ENCODE results near the gene LILRA6.

DNA sequence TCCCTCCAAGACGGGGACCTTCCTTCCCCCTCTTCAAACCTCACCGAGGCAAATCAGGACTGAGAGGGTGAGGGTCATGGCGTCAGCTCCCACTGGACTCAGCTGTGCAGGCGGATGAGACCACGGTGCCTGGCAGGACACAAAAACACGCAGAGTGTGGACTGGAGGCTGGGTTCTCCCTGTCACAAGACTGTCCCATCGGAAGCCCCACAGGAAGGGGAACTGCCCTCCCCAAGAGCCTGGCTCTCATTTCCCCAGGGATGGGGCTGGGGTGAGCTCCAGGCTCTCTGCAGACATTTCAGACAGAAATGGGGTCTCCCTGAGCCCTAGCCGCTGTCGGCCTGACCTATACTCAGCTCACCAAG, 14.5 kb upstream of the LILRA6 start, which contains the start of gene LILRB5:
- TF ChIP-seq, protein P1, sequence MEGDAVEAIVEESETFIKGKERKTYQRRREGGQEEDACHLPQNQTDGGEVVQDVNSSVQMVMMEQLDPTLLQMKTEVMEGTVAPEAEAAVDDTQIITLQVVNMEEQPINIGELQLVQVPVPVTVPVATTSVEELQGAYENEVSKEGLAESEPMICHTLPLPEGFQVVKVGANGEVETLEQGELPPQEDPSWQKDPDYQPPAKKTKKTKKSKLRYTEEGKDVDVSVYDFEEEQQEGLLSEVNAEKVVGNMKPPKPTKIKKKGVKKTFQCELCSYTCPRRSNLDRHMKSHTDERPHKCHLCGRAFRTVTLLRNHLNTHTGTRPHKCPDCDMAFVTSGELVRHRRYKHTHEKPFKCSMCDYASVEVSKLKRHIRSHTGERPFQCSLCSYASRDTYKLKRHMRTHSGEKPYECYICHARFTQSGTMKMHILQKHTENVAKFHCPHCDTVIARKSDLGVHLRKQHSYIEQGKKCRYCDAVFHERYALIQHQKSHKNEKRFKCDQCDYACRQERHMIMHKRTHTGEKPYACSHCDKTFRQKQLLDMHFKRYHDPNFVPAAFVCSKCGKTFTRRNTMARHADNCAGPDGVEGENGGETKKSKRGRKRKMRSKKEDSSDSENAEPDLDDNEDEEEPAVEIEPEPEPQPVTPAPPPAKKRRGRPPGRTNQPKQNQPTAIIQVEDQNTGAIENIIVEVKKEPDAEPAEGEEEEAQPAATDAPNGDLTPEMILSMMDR (IDR thresholded peaks at IDR 0.05) = no peak
- no peak for TF ChIP-seq POLR2A (IDR thresholded peaks at IDR 0.05)
